GM19455 (cell line): ENCODE data around the gene TSPO.
"Not testable (repeated sequence)": the region's sequence is repeated elsewhere in the genome, so short reads cannot be mapped to it uniquely, and the experiment has no call there.

ENCODE experiments used
- ATAC-seq: cut with Tn5 transposase; IDR thresholded peaks from one replicate; pipeline ENCODE4 v1.9.1; 2021; ENCODE audit not compliant: unreplicated experiment

Gene TSPO

DNA sequence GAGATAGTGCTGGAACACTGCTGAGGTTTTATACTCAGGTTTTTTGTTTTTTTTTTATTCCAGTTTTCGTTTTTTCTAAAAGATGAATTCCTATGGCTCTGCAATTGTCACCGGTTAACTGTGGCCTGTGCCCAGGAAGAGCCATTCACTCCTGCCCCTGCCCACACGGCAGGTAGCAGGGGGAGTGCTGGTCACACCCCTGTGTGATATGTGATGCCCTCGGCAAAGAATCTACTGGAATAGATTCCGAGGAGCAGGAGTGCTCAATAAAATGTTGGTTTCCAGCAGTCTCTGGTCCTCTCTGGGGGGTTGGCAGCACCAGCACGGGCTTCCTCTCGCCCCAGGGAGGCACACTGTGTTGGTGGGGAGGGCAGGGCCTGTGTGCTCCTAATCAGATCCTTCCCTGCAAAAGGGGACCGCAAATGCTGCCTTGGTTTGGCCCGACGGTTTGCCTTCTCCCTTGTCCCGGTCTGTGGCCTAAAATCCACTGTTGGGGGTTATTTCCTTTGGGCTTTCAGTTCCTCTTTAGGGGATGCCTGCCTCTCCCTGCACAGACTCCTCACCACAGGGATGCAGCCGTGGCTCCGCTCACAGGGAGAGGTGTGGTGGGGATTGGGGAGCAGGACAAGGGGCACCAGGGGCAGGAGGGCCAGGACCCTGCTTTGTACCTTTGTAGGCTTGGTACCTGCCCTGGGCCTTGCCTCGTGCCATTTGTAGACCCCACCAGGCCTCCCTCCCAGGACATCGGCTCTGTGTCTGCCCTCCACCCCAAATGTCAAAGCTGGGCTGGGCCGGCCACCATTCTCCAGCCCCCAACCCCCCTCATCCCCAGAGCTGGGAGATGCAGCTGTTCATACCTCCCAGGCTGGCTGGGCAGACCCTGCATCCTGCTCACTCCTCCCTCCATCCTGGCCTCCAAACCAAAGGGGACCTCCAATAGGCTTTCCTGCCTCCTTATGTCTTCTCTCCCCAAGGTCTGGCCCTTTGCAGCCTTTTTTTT lies 21.6 kb upstream of the TSPO start:
- ATAC-seq: no peak

DNA sequence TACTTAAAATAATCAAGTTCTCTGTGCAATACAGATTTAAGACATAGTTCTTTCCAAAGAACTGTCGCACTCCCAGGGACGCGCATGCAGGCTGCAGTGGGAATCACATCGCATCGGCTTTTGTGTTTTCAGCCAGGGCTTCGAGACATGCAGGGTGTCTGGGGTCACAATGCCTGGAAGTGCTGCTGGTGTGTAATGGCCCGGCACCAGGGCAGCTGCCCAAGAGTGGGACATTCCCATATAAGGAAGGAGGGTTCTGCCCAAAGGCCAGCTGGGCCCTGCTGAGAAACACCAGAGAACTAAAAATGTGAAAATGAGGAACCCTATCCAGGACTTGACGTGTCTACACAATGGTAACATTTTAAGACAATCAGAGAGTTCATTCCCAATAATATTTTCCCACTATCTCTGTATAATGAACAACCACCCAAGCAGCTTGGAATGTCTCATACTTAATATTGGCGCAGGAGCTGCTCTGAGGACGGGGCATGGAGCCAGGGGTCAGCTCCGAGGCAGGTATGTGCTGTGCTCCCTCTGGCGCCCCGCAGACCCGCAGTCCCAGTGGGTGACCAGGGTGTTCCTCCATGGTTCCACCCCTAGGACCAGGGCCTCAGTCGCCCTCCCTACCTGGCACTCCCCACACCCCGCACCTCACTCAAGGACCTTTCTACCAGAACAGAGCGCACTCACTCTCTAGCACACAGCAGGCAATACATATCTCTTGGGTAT lies 19.4 kb upstream of the TSPO start:
- no peak for ATAC-seq

DNA sequence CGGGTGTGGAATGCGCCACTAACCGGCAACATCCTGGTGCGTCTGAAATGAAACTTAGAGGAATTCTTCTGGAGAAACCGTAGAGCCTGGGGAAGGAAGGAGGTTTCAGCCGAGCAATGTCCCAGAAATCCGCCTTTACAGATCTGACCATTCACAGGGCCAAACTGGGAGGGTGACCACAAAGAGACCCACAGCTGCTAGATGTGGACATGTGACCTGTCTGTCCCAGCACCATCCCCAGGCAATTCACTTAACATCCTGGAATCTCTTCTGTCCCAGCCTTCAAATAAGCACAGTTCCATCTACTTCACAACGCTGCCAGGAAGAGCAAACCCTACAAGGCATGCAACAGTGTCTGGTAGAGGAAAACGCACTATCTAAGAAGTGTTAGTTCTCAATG lies 18.0 kb upstream of the TSPO start:
- no peak for ATAC-seq

DNA sequence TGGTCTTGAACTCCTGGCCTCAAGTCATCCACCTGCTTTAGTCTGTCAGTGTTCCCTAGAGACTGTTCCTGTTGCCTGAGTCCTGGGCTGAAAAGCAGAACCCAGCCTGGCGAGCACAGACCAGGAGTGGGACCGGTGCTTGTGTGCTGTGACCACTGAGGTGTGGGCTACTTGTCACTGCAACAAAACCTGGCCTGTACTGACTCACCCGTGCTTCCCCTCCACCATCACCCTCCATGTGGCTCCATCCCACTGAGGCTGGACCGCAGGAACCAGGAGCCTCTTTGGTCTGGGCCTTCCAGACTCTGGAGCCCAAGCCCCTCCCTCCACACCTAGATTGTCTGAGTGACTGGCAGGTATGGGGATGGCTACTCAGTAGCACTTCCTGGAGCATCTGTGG lies 16.8 kb upstream of the TSPO start:
- no peak for ATAC-seq

DNA sequence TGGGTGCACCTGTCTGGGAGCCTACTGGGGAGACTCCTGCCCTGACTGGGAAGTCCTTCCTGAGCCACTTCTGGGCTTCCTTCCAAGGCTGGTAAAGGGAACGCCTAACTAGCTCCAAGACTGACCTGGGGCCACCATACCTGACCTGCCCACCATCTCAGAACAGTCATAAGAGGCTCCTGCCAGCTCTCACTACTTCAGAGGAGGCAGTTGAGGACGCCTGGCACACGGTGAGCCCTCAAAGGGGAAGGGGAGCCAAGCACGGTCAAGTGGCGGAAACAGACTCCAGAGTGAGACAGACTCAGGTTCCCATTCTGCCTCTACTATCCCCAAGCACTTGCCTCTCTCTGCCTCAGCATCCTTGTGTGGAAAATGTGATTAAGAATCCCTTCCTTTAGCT lies 15.8 kb upstream of the TSPO start:
- ATAC-seq: no peak

DNA sequence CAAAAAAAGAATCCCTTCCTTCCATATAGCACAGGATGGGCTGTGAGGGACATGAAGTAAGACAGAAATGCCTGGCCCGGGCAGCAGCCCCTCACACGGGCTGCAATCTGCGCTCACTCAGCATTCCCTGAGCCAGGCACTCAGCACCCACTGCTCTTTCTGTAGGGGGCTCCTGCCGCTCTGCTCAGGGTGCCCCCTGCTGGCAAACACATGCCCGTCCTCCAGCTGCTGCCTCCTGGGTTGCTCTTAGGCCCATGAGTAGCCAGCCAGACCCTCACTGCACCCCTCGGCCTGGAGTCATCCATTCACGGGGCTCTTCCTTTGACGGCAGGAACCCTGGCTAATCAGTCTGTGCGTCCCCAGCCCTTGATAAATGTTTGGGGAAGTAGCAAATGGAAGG lies 15.1 kb upstream of the TSPO start:
- ATAC-seq: no peak

DNA sequence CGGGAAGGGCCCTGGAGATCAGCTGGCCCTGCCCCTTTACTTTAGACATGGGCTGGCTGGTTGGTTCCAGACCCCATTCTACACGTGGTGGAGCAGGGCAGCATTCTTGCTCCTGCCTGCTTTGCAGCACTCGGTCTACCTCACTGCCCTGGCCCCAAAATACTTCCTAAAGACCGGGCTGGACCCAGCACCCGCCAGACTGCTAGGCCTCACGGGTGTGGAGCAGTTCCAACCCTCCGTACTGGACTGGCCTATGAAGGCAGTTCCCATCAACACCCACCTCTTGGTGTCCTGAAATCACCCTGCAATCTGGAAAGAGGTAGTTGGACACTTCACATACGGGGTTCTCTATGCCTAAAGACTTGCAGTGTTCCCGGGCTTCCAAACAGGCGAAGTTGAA lies 14.6 kb upstream of the TSPO start:
- ATAC-seq: no peak

DNA sequence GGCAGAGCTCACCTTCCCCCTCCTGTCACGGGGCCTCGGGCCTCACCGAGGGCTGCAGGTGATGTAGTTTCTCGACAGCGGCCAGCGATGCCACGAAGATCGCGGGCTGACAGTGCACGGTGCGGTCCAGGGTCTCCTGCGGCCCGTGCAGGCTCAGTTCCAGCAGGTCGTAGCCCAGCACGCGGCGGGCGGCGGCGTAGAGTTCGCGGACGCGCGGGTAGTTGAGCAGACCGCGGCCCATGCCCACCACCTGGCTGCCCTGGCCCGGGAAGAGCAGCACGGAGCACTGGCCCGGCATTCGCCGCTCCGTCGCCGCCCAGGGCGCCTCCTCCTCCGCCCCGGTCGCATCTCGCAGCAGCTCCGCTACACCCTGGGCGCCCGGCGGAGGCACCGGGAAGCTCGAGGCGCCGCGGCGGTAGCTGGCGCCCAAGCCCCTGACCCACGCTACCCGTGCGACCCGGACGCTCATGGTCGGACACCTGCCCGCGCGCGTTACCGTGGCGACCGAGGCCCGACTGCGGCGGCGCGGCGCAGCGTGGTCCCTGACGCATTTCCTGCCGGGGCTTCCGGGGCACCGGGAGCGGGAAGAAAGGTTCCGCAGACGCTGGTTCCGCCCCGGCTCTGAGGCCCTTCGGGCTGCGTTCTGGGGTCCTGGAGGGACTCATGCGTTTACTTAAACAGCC lies 8.3 kb upstream of the TSPO start, which contains the start of gene MCAT:
MCAT (minus strand) TSS at position 519 of the 683 bp plus-strand sequence; CDS start at position 469, 50 bp downstream.
- ATAC-seq: peak; percentile 78

DNA sequence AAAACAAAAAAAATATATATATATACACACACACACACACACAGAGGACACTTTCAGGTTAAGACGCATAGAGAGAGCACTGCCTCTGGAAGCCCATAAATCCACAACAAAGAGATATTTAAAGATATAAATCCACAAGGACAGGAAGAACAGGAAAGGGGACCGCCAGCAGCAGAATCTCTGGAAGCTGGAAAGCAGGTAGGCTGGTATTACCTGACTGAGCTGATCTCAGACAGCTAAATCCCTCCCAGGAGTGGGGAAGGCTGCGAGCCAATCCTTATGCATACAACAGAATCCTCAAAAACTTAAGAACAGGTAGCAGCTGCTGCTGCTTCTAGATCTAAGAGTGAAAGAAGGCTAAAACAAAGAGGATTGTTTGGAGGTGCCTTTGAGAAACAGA lies 6.4 kb upstream of the TSPO start:
- no peak for ATAC-seq

DNA sequence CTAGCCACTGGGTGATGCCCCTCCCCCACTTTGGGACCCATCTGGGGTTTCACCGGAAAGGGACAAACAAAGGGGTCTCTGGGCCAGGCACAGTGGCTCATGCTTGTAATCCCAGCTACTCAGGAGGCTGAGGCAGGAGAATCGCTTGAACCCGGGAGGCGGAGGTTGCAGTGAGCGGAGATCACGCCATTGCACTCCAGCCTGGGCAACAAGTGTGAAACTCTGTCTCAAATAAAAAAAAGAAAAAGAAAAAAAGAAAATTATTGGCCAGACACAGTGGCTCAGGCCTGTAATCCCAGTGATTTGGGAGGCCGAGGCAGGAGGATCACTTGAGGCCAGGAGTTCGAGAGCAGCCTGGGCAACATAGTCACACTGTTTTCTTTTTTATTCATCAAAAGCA lies 6.0 kb upstream of the TSPO start:
- not testable (repeated sequence) for ATAC-seq

DNA sequence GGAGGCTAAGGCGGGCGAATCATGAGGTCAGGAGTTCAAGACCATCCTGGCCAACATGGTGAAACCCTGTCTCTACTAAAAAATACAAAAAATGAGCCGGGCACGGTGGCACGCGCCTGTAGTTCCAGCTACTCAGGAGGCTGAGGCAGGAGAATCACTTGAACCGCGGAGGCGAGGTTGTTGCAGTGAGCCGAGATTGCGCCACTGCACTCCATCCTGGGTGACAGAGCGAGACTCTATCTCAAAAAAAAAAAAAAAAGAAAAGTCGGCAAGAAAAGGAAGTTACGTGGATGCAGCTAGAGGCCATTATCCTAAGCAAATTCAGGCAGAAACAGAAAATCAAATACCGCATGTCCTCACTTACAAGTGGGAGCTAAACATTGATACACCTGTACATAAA lies 5.0 kb upstream of the TSPO start:
- not testable (repeated sequence) for ATAC-seq

DNA sequence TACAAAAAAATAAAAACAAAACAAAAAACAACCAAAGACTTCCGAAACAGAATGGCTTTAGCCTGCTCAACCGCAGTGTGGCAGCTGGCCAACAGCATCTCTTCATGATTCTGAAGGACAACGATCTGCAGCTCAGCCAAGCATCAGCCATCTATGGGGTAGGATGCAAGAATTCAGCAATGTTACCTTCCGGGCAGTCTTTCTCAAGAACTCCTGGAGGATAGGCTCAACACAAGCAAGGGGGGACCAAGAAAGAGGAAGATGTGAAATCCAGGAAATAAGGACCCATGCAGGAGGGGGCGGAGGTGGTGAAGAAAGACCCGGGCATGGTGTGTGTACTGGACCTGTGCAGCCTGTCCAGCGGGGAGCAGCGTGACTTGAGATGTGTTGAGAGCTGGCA lies 3.5 kb upstream of the TSPO start:
- ATAC-seq: no peak

DNA sequence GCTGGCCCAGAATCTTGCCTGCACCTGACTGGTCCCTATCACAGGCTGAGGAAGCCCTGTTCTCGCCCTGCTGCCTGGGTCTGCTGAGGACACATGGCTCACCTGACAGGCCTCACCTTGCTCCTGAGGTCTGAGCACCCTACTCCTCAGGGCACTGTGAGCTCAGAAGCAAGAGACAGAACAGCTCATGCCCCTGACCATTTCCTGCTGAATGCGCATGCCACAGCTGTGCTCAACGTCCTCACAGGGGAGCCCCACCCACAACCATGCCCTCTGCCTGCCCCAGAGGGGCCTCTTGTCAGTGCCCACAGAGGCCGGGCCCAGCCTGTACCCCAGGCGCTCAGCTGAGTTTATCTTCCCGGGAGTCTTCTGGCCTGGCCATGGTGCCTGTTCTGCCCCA lies 2.8 kb upstream of the TSPO start:
- no peak for ATAC-seq

DNA sequence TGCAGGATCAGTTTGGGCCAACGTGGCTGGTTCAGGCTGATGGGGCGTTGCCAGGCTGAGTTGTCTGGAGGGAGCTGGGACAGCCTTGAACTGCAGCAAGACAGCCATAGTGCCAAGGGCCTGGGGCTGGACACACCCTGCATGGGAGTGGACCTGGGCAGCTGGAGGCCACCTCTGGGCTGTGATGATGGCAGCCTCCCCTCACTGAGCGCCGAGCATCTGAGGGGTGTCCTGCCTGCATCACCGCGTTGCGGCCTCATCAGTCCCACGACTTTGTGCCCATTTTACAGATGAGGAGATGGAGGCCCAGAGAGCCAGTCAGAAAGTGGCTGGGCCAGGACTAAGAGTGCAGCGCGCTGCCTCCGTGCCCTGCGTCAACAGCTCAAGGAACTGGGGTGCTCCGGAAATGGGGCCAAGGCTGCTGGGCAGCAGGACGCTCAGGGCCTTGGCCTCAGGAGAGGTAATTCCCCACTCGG lies 590 bp upstream of the TSPO start:
- no peak for ATAC-seq

DNA sequence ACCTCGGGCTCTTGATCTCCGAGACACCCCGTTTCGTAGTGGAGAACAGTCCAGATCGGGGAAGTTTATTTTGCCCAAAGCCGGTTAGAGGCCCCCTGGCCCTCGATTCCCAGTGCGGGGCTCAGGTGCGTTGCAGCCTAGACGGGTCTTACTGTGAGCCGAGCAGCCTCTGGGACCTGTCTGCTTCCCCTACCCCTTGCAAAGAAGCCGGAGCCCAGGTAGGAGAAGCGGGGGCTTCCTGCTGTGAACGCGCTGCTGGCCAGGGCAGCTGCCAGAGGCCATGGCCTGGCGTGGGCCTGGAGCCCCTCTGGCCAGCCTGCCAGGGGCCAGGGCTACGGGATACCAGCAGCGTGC lies 621 bp downstream of the TSPO start:
- no peak for ATAC-seq

DNA sequence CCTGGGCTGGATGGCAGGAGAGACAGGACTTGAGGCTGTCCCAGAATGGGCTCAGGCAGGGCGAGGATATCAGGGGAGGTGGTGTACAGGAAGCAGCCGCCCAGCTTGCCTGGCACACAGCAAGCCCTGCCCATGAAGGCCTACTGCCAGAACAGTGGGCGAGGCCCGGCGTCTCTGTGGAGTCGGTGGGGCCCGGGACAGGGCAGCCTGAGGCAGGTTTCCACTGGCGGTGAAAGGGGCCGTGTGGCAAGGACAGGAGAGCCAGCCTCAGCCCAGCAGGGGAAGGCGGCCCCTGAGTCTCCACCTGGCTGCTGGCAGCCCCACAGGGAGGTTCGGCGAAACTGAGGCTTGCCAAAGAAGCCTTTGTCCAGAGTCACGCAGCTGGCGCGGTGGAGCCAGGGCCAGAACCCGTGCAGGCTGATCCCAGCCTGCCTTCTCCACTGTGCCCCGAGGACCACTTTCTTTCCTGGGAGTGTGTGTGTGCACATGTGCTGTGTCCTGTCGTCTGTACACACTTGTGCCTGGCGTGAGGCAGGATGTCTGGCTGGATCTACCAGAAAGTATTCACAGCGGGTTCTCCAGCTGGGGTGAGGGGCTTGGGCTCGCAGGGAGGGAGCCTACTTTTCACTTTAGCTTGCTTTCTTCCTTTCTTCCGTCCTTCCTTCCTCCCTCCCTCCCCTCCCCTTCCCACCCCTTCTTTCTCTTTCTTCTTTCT lies 1.2 kb downstream of the TSPO start:
- no peak for ATAC-seq

DNA sequence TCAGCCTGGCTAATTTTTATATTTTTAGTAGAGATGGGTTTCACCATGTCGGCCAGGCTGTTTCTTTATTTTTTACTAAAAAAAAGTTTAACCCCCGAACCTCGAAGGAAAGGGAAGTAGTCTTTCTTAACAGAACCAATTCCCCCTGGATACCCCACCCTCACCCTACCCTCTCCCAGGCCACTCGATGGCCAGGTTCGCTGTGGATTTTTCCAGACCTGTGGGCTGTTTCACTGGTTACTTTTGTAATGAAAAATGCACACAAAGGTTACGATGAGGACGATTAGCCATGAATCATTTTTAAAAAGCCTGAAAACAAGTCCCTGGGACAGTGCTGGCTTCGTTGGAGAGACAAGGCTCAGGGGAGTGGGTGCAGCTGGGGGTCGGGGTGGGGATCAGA lies 2.5 kb downstream of the TSPO start:
- ATAC-seq: no peak

DNA sequence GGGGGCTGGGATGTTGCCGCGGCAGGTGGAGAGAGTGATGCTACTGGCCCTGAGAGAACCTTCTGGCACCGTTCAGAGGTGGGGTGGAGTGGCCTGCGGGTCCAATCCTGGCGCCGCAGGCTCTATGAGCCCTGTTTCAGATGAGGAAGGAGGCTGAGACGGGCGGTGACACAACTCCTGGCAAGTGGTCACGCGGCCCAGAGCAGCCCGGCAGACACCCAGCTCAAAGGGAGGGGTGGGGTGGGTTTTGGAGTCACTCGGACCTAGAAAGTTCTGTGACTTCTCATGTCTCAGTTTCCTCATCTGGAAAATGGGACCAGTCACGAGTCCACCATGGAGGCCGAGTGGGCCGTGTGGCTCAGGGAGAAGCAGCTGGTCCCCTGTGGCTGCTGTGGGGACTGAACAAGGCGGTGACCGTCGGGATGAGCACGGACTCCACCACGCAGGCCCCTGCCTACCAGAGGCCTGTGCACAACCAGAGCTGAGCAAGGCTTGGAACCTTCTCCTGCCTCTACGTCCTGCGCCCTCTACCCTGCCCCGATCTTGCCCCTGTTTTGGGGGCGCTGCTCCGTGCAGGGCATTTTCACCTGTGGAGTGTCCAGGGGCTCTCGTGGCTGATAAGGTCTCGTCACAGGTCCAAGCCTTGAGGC lies 3.7 kb downstream of the TSPO start:
- ATAC-seq: no peak

DNA sequence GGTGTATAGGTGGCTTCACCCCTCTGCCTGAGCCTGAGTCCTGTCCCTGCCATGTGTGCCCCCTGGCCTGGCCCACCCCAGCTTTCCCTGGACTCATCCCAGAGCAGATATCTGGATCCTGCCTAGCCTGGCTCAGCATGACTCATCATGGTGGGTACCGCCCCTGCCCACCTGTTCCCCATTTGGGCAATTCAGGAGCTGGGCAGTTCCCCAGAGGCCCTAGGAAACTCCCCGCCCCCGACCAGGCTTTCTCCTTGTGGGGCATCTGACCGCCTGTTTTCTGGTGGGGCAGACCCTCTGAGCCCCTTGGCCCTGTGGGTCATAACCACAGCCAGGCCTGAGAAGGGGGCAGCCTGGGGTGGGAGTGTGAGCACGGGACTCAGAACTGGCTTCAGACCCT lies 4.4 kb downstream of the TSPO start:
- ATAC-seq: no peak

DNA sequence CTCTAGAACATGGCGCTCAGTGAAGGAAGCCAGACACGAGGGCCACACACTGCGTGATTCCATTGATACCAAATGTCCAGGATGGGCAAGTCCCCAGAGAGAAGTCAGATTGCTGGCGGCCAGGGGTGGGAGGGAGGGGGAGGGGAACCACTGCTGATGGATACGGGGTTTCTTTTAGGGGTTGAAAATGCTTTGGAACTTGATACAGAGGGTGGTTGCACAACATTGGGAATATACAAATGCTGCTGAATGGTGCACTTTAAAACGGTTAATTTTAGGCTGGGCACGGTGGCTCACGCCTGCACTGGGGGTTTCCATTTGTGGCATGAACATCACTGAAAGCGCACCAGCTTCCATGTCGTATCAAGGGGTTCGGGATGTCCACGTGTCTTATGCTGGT lies 5.1 kb downstream of the TSPO start:
- ATAC-seq: no peak
